K562 (cell line): Measurements from ENCODE around the gene APBA2. TPM values are rescaled to one million over a fixed set of nuclear protein-coding genes. Genes with fewer than 3 reads are reported as not detected.

Experiments used
- ATAC-seq: fragments of 200-7000 bp; cut with Tn5 transposase; 3 replicates; pipeline ENCODE4 v1.9.1; 2020; ENCODE audit warnings: moderate library complexity
- BruUV-seq: library from RNA; stranded (reverse); fragments of 400-500 nt; replicated peaks from 2 replicates; lab custom pipeline; 2021; lab: Mats Ljungman, UMichigan
- CTCF ChIA-PET: fragments of 300-600 bp; formaldehyde crosslinking; extraction: SDS; loops from one replicate; lab custom pipeline; 2021; ENCODE audit warnings: low intra/inter-chr PET ratio; lab: Yijun Ruan, JAX
- POLR2A ChIA-PET: fragments of 300-600, 350-650 bp; sonication (Branson Sonifier 250); formaldehyde crosslinking; extraction: SDS; loops from one replicate; lab custom pipeline; 2021; ENCODE audit warnings: antibody characterized with exemption, inconsistent platforms; lab: Yijun Ruan, JAX
- DNase-seq, 4 experiments: peaks; one replicate each; pipeline versions ENCODE4 v3.0.0 to v3.0.0-alpha.2; 2011 to 2018; ENCODE audit warnings: low spot score in 3 of 4, mixed read lengths in 3 of 4; ENCODE audit errors: extremely low read depth in 1 of 4
- FAIRE-seq: peaks from 2 replicates; lab custom pipeline; 2011; peaks lifted over from hg19 to GRCh38; lab: Jason Lieb, UNC
- H2AFZ ChIP-seq: 2 replicates; pipeline ENCODE4 v1.6.0; 2011; ENCODE audit warnings: low read depth, low read length, control low read depth, inconsistent platforms
- H3K27ac ChIP-seq: fragments of 200-600 bp; 3 replicates; pipeline ENCODE4 v1.8.0; 2011; ENCODE audit warnings: low read depth, mild to moderate bottlenecking, control low read depth, inconsistent platforms, low read length, moderate library complexity, mixed read lengths; ENCODE audit errors: extremely low read depth
- H3K27me3 ChIP-seq, 2 experiments: fragments of 300-600 bp in 1 of 2; 2 replicates in 1 of 2; 3 replicates in 1 of 2; pipeline versions ENCODE4 v1.6.0 to v1.8.0; 2011; ENCODE audit warnings: inconsistent platforms in 2 of 2, low read length in 2 of 2, mild to moderate bottlenecking in 1 of 2, mixed read lengths in 1 of 2, moderate library complexity in 1 of 2; ENCODE audit not compliant: control insufficient read depth in 2 of 2, insufficient read depth in 2 of 2
- H3K36me3 ChIP-seq: fragments of 300-600 bp; 3 replicates; pipeline ENCODE4 v1.8.0; 2011; ENCODE audit warnings: mild to moderate bottlenecking, low read length, inconsistent platforms; ENCODE audit not compliant: control insufficient read depth, insufficient read depth
- H3K4me1 ChIP-seq, 2 experiments: fragments of 200-600 bp in 1 of 2; replicated peaks in 1 of 2; 2 replicates in 1 of 2; 3 replicates in 1 of 2; pipeline versions ENCODE4 v1.5.1 to v1.8.0; 2011; ENCODE audit warnings: inconsistent platforms in 2 of 2, low read length in 2 of 2, mild to moderate bottlenecking in 1 of 2, mixed read lengths in 1 of 2, moderate library complexity in 1 of 2; ENCODE audit not compliant: control insufficient read depth in 2 of 2, insufficient read depth in 2 of 2
- H3K4me2 ChIP-seq: 2 replicates; pipeline ENCODE4 v1.6.1; 2011; ENCODE audit warnings: low read length, control low read depth, inconsistent platforms, mixed read lengths; ENCODE audit not compliant: insufficient read depth
- H3K4me3 ChIP-seq: fragments of 200-600 bp; sonication (generic), shearing (Covaris generic); 2 replicates; pipeline ENCODE4 v1.5.1; 2016; ENCODE audit warnings: control low read depth, inconsistent platforms
- H3K79me2 ChIP-seq: fragments of 200-600 bp; 3 replicates; pipeline ENCODE4 v1.8.0; 2011; ENCODE audit warnings: low read length, inconsistent platforms; ENCODE audit not compliant: control insufficient read depth, insufficient read depth
- H3K9ac ChIP-seq, 2 experiments: 2 replicates each; pipeline versions ENCODE4 v1.6.0 to v1.6.1; 2011; ENCODE audit warnings: low read depth in 2 of 2, low read length in 2 of 2, control low read depth in 1 of 2, inconsistent platforms in 1 of 2, mild to moderate bottlenecking in 1 of 2, mixed read lengths in 1 of 2; ENCODE audit not compliant: insufficient read depth in 1 of 2
- H3K9me1 ChIP-seq: one replicate; pipeline ENCODE4 v1.6.0; 2011; ENCODE audit warnings: inconsistent platforms, mild to moderate bottlenecking, low read length, moderate library complexity; ENCODE audit not compliant: control insufficient read depth, insufficient read depth
- H3K9me3 ChIP-seq: replicated peaks from 2 replicates; pipeline ENCODE4 v1.5.1; 2011; ENCODE audit warnings: low read depth, low read length, inconsistent platforms; ENCODE audit not compliant: control insufficient read depth, insufficient read depth
- H4K20me1 ChIP-seq: replicated peaks from 2 replicates; pipeline ENCODE4 v1.6.1; 2011; ENCODE audit warnings: low read length, inconsistent platforms, mixed read lengths; ENCODE audit not compliant: control insufficient read depth, insufficient read depth
- BDP1 ChIP-seq: IDR thresholded peaks from 3 replicates; pipeline ENCODE4 v1.6.1; 2011; ENCODE audit not compliant: insufficient read length, insufficient read depth
- ELF2 ChIP-seq: fragments of 250-450 bp; sonication (Bioruptor Pico); IDR thresholded peaks from 2 replicates; pipeline ENCODE4 v1.5.0; 2021; ENCODE audit warnings: mild to moderate bottlenecking
- FOXA3 ChIP-seq, 2 experiments: fragments of 450-650 bp in 1 of 2; sonication (generic) in 1 of 2; formaldehyde crosslinking; IDR thresholded peaks in 1 of 2; conservative IDR thresholded peaks in 1 of 2; 2 replicates each; pipeline versions ENCODE4 v1.4.0 to v1.8.0; 2020 to 2022; ENCODE audit warnings: mild to moderate bottlenecking in 2 of 2, missing genetic modification reagents in 1 of 2
- MXI1 ChIP-seq: IDR thresholded peaks from 2 replicates; pipeline ENCODE4 v1.6.1; 2011; ENCODE audit warnings: low read depth, mild to moderate bottlenecking, improper control_type of control experiment, low read length
- TSHZ1 ChIP-seq: fragments of 250-450 bp; sonication (Bioruptor Pico); IDR thresholded peaks from 2 replicates; pipeline ENCODE4 v1.4.0; 2020; ENCODE audit warnings: mild to moderate bottlenecking, moderate library complexity
- ZNF175 ChIP-seq: fragments of 200-800 bp; sonication (Bioruptor generic); IDR thresholded peaks from 2 replicates; pipeline ENCODE4 v1.6.1; 2016; ENCODE audit warnings: low read depth, mild to moderate bottlenecking, missing genetic modification characterization, missing compliant biosample characterization
- WGBS: fragments of 100-300 bp; shearing (Covaris generic); methylation state at CpG from one replicate; pipeline ENCODE4 v1.1.6; 2016; ENCODE audit warnings: low coverage, mixed read lengths; ENCODE audit not compliant: insufficient coverage; ENCODE audit errors: missing lambda C conversion rate; 5-methylcytosine and 5-hydroxymethylcytosine counted together
- in situ Hi-C: fragments of 300-500 bp; cut with MboI; formaldehyde crosslinking; loops from 4 replicates; pipeline ENCODE4 v1.15.0; 2018; ENCODE audit warnings: inconsistent platforms, mixed read lengths
- intact Hi-C: fragments of 100-400 bp; cut with micrococcal nuclease; formaldehyde crosslinking; loops from 2 replicates; pipeline ENCODE4 v1.14.2; 2022
- polyA plus RNA-seq, 8 experiments: library from polyadenylated mRNA; depleted of rRNA in 4 of 8; stranded (reverse) in 5 of 8; unstranded in 3 of 8; fragments of >200 nt; fragmentation: Nextera tagmentation in 2 of 8; fragmentation: Illumina TruSeq in 1 of 8; extraction: Ambion mirVana in 2 of 8; extraction: Trizol in 1 of 8; gene quantifications; 2 replicates each; pipeline versions ENCODE4 v1.2.1 to v1.2.3, GENCODE V29; 2011 to 2014; ENCODE audit warnings: inconsistent platforms in 1 of 8, missing spikeins in 1 of 8
- total RNA-seq, 7 experiments: library from RNA; depleted of rRNA in 6 of 7; stranded (reverse); fragments of >200 nt in 6 of 7; fragmentation: Illumina TruSeq in 2 of 7; extraction: Trizol in 2 of 7; gene quantifications; 2 replicates each; pipeline versions ENCODE4 v1.2.1 to v1.2.3, GENCODE V29; 2011 to 2021; ENCODE audit warnings: low replicate concordance in 1 of 7
- TF ChIP-seq, protein P1 (sequence below): fragments of 250-450 bp; sonication (Bioruptor Pico); IDR thresholded peaks from 2 replicates; pipeline ENCODE4 v1.8.0; 2021; ENCODE audit warnings: borderline replicate concordance, mild to moderate bottlenecking, moderate library complexity; ENCODE audit not compliant: poor library complexity, severe bottlenecking

APBA2 gene
- total and polyA plus RNA-seq, 9 of the 15 experiments (the other 6 are each of a cell fraction or from before 2014, with no cell fraction given), result 0.24 to 40.9 (median 25.2) TPM

GRCh38 chr15:28994142-28994830, 108.5 kb downstream of the APBA2 start:
- no peak for FAIRE-seq
- no TSS peak for BruUV-seq
- H3K79me2 ChIP-seq, result no peaks in the 10 kb centered on the region
- no peaks in the 10 kb centered on the region for H3K27me3 ChIP-seq
- peaks cover 12 to 18% of the 10 kb centered on the region in 2 experiments; a peak in 4 of 5 replicates for H3K4me1 ChIP-seq
- ATAC-seq, result no peak
- no peak for DNase-seq
- H3K9me1 ChIP-seq, result no peaks in the 10 kb centered on the region
- 0 out of 4 replicates have a peak overlapping the region, but pooled peaks of 1 of the 2 experiments have one; percentile 47 for H3K9ac ChIP-seq
- no peak overlapping the region for H3K4me2 ChIP-seq
- TF ChIP-seq, protein P1, sequence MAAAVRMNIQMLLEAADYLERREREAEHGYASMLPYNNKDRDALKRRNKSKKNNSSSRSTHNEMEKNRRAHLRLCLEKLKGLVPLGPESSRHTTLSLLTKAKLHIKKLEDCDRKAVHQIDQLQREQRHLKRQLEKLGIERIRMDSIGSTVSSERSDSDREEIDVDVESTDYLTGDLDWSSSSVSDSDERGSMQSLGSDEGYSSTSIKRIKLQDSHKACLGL (CRISPR knock-in tag), result no peak
- TF ChIP-seq BDP1 (no peak), FOXA3 (CRISPR knock-in tag; conservative IDR thresholded peaks at IDR 0.05 in 1 of 2, IDR thresholded peaks at IDR 0.05 in 1 of 2) (no peak), ELF2 (no peak), MXI1 (no peak), ZNF175 (CRISPR knock-in tag) (no peak), TSHZ1 (CRISPR knock-in tag) (no peak)
- no peak overlapping the region for H3K4me3 ChIP-seq
- H4K20me1 ChIP-seq, result peaks cover 5% of the 10 kb centered on the region
- in situ Hi-C loops, result no loop called here
- no peak overlapping the region for H3K27ac ChIP-seq
- H3K36me3 ChIP-seq, result peaks cover 17% of the 10 kb centered on the region; the same call in 2 of the 3 replicates
- H2AFZ ChIP-seq, result no peak overlapping the region
- H3K9me3 ChIP-seq, result no peaks in the 10 kb centered on the region
- intact Hi-C loops, result no loop called here
- 61% methylated on average over 14 of the region's 14 CpGs for WGBS
- POLR2A ChIA-PET, result no interaction called here
- CTCF ChIA-PET, result no interaction called here
